Liver (tissue), 3 donors: ENCODE measurements around the gene PIMREG.

Experiments
- EGR1 ChIP-seq, 2 donors: IDR thresholded peaks; 2 replicates each; pipeline ENCODE4 v1.6.1; 2016 to 2018; ENCODE audit warnings: antibody characterized with exemption in 2 of 2, low read depth in 2 of 2
- GABPA ChIP-seq, 2 donors: IDR thresholded peaks in 1 of 2; conservative IDR thresholded peaks in 1 of 2; 2 replicates each; pipeline ENCODE4 v1.6.1; 2016; ENCODE audit warnings: antibody characterized with exemption in 2 of 2, mild to moderate bottlenecking in 1 of 2, moderate library complexity in 1 of 2
- JUND ChIP-seq, 2 donors: IDR thresholded peaks; 2 replicates each; pipeline ENCODE4 v1.6.1; 2016; ENCODE audit warnings: antibody characterized with exemption in 2 of 2
- RAD21 ChIP-seq, 2 donors: IDR thresholded peaks; 2 replicates each; pipeline ENCODE4 v1.6.1; 2016; ENCODE audit warnings: antibody characterized with exemption in 2 of 2, mild to moderate bottlenecking in 2 of 2
- SP1 ChIP-seq: IDR thresholded peaks from 2 replicates; pipeline ENCODE4 v1.6.1; 2018; ENCODE audit warnings: antibody characterized with exemption, mild to moderate bottlenecking
- TAF1 ChIP-seq: conservative IDR thresholded peaks from 2 replicates; pipeline ENCODE4 v1.6.1; 2016; ENCODE audit warnings: antibody characterized with exemption, mild to moderate bottlenecking
- YY1 ChIP-seq: IDR thresholded peaks from 2 replicates; pipeline ENCODE4 v1.6.1; 2016; ENCODE audit warnings: antibody characterized with exemption, mild to moderate bottlenecking
- TF ChIP-seq, protein P1 (sequence below): fragments of 150-350 bp; IDR thresholded peaks from 2 replicates; pipeline ENCODE4 v1.5.1; 2017; ENCODE audit warnings: improper control_type of control experiment, low read depth, low read length; ENCODE audit not compliant: missing input control
- TF ChIP-seq, protein P2 (sequence below): IDR thresholded peaks from 2 replicates; pipeline ENCODE4 v1.6.1; 2016; ENCODE audit warnings: antibody characterized with exemption, mild to moderate bottlenecking
- TF ChIP-seq, protein P3 (sequence below): IDR thresholded peaks from 2 replicates; pipeline ENCODE4 v1.6.1; 2016; ENCODE audit warnings: antibody characterized with exemption
- TF ChIP-seq, protein P4 (sequence below): IDR thresholded peaks from 2 replicates; pipeline ENCODE4 v1.6.1; 2016; ENCODE audit warnings: antibody characterized with exemption
- donor health status: healthy.
- donor health status: healthy.

DNA sequence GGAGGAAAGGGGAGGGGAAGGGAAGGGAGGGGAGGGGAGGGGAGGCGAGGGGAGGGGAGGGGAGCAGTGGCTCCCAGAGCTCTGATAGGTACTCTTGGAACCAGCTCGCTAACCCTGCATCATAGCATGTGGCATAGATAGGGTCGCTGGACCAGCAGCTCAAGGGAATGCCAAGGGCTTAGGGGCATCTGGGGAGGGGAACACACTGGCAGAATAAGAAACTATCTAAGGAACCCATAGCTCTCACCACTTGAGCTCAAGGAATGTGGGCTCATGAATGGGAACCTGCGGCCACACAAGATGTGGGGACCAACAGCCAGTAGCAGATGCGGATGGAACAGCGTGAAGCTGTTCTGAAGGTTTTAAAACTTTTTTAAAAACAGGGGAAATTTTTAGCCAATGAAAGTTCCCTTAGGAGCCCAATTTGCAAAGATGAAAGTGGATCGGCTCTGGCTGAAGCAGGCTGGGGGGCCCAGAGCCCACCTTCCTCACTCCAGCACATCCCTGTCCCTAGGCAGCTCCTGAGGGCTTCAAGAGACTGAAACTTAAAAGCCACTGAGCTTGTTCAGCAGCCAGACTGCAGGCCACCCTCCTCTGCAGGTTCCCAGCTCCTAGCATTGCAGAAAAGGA, 46.9 kb downstream of the PIMREG start:
- TF ChIP-seq, protein P1, sequence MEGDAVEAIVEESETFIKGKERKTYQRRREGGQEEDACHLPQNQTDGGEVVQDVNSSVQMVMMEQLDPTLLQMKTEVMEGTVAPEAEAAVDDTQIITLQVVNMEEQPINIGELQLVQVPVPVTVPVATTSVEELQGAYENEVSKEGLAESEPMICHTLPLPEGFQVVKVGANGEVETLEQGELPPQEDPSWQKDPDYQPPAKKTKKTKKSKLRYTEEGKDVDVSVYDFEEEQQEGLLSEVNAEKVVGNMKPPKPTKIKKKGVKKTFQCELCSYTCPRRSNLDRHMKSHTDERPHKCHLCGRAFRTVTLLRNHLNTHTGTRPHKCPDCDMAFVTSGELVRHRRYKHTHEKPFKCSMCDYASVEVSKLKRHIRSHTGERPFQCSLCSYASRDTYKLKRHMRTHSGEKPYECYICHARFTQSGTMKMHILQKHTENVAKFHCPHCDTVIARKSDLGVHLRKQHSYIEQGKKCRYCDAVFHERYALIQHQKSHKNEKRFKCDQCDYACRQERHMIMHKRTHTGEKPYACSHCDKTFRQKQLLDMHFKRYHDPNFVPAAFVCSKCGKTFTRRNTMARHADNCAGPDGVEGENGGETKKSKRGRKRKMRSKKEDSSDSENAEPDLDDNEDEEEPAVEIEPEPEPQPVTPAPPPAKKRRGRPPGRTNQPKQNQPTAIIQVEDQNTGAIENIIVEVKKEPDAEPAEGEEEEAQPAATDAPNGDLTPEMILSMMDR: no peak
- TF ChIP-seq JUND (IDR thresholded peaks at IDR 0.05) (no peak), GABPA (IDR thresholded peaks at IDR 0.05 in 1 of 2, conservative IDR thresholded peaks at IDR 0.05 in 1 of 2) (no peak), YY1 (no peak), RAD21 (IDR thresholded peaks at IDR 0.05) (no peak), SP1 (no peak), TAF1 (no peak), EGR1 (IDR thresholded peaks at IDR 0.05; ENCODE audit: low read depth in 2 of 2) (no peak)
- TF ChIP-seq, protein P2, sequence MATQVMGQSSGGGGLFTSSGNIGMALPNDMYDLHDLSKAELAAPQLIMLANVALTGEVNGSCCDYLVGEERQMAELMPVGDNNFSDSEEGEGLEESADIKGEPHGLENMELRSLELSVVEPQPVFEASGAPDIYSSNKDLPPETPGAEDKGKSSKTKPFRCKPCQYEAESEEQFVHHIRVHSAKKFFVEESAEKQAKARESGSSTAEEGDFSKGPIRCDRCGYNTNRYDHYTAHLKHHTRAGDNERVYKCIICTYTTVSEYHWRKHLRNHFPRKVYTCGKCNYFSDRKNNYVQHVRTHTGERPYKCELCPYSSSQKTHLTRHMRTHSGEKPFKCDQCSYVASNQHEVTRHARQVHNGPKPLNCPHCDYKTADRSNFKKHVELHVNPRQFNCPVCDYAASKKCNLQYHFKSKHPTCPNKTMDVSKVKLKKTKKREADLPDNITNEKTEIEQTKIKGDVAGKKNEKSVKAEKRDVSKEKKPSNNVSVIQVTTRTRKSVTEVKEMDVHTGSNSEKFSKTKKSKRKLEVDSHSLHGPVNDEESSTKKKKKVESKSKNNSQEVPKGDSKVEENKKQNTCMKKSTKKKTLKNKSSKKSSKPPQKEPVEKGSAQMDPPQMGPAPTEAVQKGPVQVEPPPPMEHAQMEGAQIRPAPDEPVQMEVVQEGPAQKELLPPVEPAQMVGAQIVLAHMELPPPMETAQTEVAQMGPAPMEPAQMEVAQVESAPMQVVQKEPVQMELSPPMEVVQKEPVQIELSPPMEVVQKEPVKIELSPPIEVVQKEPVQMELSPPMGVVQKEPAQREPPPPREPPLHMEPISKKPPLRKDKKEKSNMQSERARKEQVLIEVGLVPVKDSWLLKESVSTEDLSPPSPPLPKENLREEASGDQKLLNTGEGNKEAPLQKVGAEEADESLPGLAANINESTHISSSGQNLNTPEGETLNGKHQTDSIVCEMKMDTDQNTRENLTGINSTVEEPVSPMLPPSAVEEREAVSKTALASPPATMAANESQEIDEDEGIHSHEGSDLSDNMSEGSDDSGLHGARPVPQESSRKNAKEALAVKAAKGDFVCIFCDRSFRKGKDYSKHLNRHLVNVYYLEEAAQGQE: no peak
- TF ChIP-seq, protein P3, sequence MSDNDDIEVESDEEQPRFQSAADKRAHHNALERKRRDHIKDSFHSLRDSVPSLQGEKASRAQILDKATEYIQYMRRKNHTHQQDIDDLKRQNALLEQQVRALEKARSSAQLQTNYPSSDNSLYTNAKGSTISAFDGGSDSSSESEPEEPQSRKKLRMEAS: no peak
- TF ChIP-seq, protein P4, sequence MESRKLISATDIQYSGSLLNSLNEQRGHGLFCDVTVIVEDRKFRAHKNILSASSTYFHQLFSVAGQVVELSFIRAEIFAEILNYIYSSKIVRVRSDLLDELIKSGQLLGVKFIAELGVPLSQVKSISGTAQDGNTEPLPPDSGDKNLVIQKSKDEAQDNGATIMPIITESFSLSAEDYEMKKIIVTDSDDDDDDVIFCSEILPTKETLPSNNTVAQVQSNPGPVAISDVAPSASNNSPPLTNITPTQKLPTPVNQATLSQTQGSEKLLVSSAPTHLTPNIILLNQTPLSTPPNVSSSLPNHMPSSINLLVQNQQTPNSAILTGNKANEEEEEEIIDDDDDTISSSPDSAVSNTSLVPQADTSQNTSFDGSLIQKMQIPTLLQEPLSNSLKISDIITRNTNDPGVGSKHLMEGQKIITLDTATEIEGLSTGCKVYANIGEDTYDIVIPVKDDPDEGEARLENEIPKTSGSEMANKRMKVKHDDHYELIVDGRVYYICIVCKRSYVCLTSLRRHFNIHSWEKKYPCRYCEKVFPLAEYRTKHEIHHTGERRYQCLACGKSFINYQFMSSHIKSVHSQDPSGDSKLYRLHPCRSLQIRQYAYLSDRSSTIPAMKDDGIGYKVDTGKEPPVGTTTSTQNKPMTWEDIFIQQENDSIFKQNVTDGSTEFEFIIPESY: no peak
